ENCODE results near the gene ANXA3. TPM values are rescaled to one million over a fixed set of nuclear protein-coding genes. Genes with fewer than 3 reads are reported as not detected.
A peak's percentile ranks its signal among the peaks of the same experiment; 100 is the strongest.

Gene ANXA3
- total RNA-seq, 1 donor from 2014 or later = 1.9 TPM

DNA sequence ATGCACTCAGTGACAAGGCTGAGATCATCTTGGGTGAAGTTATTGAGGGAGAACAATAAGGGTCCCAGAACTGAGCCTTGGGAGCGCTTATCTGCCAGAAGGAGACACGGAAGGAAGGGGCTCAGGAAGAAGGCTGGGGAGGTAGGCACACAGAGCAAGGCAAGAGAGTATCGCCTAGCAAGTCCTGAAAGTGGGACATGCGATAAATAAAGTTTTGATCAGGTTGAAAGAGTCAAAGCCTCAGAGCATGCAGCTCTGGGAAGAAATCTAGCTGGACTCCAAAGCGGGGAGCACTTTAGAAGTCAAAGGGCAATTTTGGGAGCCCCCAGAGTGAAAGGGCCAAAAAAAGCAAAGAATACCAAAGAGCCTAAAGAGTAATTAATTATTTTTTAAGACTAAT, 17.7 kb upstream of the ANXA3 start:
- no peak overlapping the region for H2AFZ ChIP-seq (replicated peaks)
- H3K36me3 ChIP-seq = no peaks in the 10 kb centered on the region
- H3K79me2 ChIP-seq (ENCODE audit: low read depth) = no peaks in the 10 kb centered on the region
- H3K4me3 ChIP-seq = no peak overlapping the region
- no peaks in the 10 kb centered on the region for H3K27me3 Mint-ChIP-seq (ENCODE audit: insufficient read depth, low read depth)
- H3K27ac ChIP-seq = no peak overlapping the region
- H3K27ac Mint-ChIP-seq = no peak overlapping the region
- peaks cover 7% of the 10 kb centered on the region for H3K4me1 ChIP-seq
- no peak for TF ChIP-seq EZH2phosphoT487 (IDR thresholded peaks at IDR 0.05)
- TF ChIP-seq CTCF (IDR thresholded peaks at IDR 0.05) = no peak
- TF ChIP-seq EZH2 (IDR thresholded peaks at IDR 0.05) = no peak
- H4K20me1 ChIP-seq (ENCODE audit: low read depth) = no peaks in the 10 kb centered on the region
- H3K9me3 Mint-ChIP-seq = peaks cover 2% of the 10 kb centered on the region
- DNase-seq (ENCODE audit: low spot score) = no peak
- peaks cover 9% of the 10 kb centered on the region for H3K36me3 Mint-ChIP-seq
- H3K4me3 Mint-ChIP-seq = no peak overlapping the region
- no peaks in the 10 kb centered on the region for H3F3A ChIP-seq (ENCODE audit: low read depth)
- no peak overlapping the region for H3K4me2 ChIP-seq
- no peaks in the 10 kb centered on the region for H3K27me3 ChIP-seq
- H3K9me3 ChIP-seq (ENCODE audit: low read depth) = no peaks in the 10 kb centered on the region
- H3K9ac ChIP-seq = no peak overlapping the region
- H3K4me1 Mint-ChIP-seq = peaks cover 4% of the 10 kb centered on the region

- no peak for TF ChIP-seq CTCF (IDR thresholded peaks at IDR 0.05)
- no peak for TF ChIP-seq EZH2phosphoT487 (IDR thresholded peaks at IDR 0.05)
- Mint-ChIP-seq H3K4me1 (peaks cover 4% of the 10 kb centered on the region), H3K36me3 (peaks cover 13% of the 10 kb centered on the region), H3K4me3 (no peak overlapping the region), H3K27ac (no peak overlapping the region), H3K9me3 (peaks cover 2% of the 10 kb centered on the region), H3K27me3 (ENCODE audit: insufficient read depth, low read depth) (no peaks in the 10 kb centered on the region)
- Histone ChIP-seq H3K27me3 (no peaks in the 10 kb centered on the region), H3K4me1 (peaks cover 7% of the 10 kb centered on the region), H4K20me1 (ENCODE audit: low read depth) (no peaks in the 10 kb centered on the region), H3K4me3 (no peak overlapping the region), H3K4me2 (no peak overlapping the region), H3F3A (ENCODE audit: low read depth) (no peaks in the 10 kb centered on the region), H2AFZ (replicated peaks) (no peak overlapping the region), H3K9me3 (ENCODE audit: low read depth) (no peaks in the 10 kb centered on the region), H3K27ac (no peak overlapping the region), H3K79me2 (ENCODE audit: low read depth) (no peaks in the 10 kb centered on the region), H3K9ac (no peak overlapping the region), H3K36me3 (no peaks in the 10 kb centered on the region)
- DNase-seq (ENCODE audit: low spot score) = peak; percentile 26
These were observed 17.1 kb upstream of the ANXA3 start for GRCh38 chr4:78534286-78534955.

- Histone ChIP-seq H3K4me1 (peaks cover 6% of the 10 kb centered on the region), H3K27me3 (no peaks in the 10 kb centered on the region), H3F3A (ENCODE audit: low read depth) (no peaks in the 10 kb centered on the region), H3K79me2 (ENCODE audit: low read depth) (no peaks in the 10 kb centered on the region), H3K4me2 (no peak overlapping the region), H3K4me3 (no peak overlapping the region), H3K36me3 (no peaks in the 10 kb centered on the region), H3K9ac (no peak overlapping the region), H4K20me1 (ENCODE audit: low read depth) (no peaks in the 10 kb centered on the region), H3K9me3 (ENCODE audit: low read depth) (no peaks in the 10 kb centered on the region), H3K27ac (no peak overlapping the region), H2AFZ (replicated peaks) (no peak overlapping the region)
- no peak overlapping the region for H3K4me3 Mint-ChIP-seq
- H3K36me3 Mint-ChIP-seq = peaks cover 24% of the 10 kb centered on the region
- no peak overlapping the region for H3K27ac Mint-ChIP-seq
- H3K9me3 Mint-ChIP-seq = peaks cover 2% of the 10 kb centered on the region
- DNase-seq (ENCODE audit: low spot score) = no peak
- H3K4me1 Mint-ChIP-seq = peaks cover 24% of the 10 kb centered on the region
- no peak for TF ChIP-seq EZH2 (IDR thresholded peaks at IDR 0.05)
- TF ChIP-seq EZH2phosphoT487 (IDR thresholded peaks at IDR 0.05) = no peak
- TF ChIP-seq CTCF (IDR thresholded peaks at IDR 0.05) = no peak
- H3K27me3 Mint-ChIP-seq (ENCODE audit: insufficient read depth, low read depth) = no peaks in the 10 kb centered on the region
These were observed 9.2 kb upstream of the ANXA3 start for GRCh38 chr4:78542373-78542772.
